GM21825 (cell line): ENCODE data around the gene SERPINA1.

Experiments
- ATAC-seq: cut with Tn5 transposase; IDR thresholded peaks from one replicate; pipeline ENCODE4 v1.9.1; 2021; ENCODE audit warnings: mild to moderate bottlenecking, moderate library complexity; ENCODE audit not compliant: unreplicated experiment

Gene SERPINA1

DNA sequence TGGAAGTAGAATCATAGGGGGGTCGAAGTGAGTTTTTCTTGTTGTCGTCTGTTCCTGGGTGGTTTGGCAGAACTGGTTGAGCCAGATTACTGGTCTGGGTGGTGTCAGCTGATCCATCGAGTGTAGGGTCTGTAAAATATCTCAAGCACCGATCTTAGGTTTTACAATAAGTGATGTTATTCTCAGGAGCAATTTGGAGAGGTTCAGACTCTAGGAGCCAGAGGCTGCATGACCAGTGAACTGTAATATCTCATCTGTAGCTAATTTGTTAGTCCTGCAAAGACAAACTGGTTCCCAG lies 9.7 kb upstream of the SERPINA1 start:
- ATAC-seq: no peak

DNA sequence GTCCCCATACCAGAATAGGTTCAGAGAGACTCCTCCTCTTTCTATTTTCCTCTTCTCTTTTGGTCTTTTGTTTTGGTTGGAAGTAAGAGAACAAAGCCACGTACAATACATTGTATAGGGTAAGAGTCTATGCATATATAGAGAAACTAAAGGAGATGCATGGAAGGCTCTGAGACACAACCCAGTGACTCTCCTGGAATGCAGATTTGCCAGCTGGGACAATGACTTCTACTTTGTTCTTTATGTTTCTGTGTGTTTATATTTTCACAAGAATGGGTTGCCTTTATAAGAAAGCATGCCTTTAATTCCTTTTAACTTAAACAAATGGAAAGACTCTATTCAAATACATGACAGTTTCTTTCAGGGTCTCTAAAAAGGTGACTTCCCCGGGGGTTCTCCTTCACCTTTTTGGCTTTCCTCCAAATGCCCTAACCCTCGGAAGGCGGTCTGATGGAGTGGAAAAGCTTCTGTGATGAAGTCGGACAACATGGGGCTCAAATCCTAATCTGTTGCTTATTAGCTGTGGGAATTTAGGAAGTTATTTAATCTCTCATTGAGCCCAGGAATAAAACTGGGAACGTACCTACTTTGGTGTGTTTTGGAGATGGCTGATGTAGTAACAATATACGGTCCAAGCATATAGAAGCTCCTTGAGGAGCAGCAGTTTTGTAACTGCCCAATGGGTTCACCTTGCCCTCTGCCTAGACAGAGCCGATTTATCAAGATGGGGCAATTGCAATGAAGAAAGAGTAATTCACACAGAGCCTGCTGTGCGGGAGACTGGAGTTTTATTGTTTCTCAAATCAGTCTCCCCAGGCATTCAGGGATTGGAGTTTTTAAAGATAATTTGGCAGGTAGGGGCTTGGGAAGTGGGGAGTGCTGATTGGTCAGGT lies 9.1 kb upstream of the SERPINA1 start:
- ATAC-seq: no peak

DNA sequence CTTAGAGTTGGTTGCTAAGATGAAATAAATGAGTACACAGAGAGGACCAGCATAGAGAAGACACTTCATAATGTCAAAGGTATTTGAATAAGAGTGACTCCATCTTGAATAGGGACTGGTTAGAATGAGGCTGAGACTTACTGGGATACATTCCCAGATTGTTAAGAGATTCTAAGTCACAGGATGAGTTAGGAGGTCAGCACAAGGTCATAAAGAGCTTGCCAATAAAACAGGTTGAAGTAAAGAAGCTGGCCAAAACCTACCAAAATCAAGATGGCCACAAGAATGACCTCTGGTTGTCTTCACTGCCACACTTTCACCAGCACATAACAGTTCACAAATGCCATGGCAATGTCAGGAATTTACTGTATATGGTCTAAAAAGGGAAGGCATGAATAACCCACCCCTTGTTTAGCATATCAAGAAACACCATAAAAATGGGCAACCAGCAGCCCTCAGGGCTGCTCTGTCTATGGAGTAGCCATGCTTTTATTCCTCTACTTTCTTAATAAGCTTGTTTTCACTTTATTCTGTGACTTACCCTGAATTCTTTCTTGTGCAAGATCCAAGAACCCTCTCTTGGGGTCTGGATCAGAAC lies 8.3 kb upstream of the SERPINA1 start:
- ATAC-seq: no peak

DNA sequence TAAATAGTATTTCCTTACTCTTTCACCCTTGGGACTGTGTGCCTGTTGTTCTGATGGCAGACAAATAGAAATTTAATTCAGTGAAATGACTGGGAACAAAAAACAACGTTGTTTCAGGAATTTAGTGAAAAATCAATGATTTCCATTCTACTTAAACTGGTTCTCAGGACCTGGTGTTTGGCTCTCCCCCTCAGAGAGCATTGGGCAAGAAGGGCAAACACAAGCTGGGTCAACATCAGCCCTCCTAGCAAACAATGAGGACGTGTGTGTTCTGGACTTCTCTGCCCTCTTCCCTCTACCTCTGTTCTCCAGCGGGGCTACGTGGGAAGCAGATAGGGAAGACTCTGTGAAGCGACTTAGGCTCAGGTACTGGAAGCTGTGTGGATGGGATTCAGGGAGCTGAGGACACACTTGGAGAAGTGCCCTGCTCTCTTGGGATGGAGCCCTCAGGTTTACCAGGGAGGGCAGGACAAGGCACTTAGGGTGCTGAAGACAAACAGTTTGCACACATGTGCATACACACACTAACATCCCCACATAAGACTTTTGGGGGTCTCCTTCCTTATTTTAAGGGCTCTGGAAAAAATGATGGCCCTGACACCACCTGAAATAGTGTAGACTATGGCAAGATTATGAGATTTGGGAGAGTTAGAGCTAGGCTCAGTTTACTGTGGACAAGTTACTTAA lies 7.6 kb upstream of the SERPINA1 start:
- ATAC-seq: no peak

DNA sequence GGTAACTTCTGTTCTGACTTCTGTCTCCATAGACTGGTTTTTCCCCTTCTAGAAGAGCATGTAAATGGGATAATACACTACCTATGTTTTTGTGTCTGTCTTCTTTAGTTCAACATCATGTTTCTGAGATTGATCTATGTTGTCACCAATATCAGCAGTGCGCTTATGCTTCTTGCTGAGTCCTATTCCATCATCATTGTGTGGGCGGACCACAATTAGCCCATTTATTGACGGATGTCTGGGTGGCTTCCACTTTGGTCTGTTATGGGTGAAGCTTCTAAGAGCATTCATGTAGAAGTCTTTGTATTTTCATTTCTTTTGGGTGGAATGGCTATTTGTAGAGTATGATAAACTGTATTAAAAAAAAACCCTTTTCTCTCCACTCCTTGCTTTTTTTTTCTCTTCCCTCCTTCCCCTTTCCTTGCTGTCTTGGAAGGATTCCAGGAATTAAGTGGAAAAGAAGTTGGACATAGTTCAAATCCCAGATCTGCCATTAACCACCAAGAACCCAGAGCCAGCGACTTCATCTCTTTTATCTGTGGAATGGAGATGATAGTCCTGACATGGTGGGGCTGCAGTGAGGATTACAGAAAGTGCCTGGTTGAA lies 7.0 kb upstream of the SERPINA1 start:
- ATAC-seq: no peak

DNA sequence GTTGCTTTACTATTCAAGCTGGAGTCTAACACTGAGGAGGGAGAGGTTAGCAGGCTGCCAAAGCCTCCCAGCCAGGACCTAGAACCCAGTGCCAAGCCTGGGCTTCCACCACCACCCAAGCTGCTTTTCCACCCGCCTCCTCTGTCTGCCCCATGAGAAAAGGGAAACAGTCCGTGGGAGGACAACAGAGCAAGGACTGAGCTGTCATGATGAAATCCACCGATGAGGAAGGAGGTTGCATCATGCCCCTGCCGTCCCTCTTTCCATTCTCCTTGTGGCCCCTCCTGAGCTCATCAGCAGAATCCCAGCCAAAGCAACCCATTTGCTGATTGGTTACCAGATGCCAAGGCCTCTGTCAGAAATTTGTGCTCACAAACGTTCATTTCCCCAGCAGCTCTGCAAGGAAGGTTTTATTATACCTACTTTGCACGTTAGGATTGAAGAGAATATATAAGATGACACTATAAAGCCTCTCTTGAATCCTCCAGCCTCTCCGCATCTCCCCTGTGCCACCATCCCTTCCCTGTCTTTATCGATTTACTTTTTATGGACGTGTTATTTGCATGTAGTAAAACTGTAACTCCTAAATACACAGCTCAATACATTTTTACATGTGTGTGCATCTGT lies 6.3 kb upstream of the SERPINA1 start:
- ATAC-seq: no peak

DNA sequence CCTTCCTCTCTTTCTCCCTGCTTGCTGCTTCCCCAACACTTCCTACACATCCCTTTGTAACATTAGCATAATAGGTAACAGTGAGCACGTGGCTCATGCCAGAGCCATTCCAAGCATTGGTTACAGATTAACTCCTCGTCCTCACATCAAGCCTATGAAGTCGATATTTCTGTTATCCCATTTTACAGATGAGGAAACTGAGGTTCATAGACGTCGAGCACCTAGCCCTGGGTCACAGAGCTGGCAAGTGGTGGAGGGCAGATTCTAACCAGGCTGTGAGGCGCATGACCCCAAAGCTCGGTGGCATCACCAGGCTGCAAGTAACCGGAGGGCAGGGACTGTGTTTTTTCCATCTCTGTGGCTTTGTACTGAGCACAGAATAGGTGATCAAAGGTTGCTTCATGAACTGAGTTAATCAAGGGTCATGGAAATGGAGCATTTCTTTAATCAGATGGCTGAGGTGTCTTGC lies 5.7 kb upstream of the SERPINA1 start:
- ATAC-seq: no peak

DNA sequence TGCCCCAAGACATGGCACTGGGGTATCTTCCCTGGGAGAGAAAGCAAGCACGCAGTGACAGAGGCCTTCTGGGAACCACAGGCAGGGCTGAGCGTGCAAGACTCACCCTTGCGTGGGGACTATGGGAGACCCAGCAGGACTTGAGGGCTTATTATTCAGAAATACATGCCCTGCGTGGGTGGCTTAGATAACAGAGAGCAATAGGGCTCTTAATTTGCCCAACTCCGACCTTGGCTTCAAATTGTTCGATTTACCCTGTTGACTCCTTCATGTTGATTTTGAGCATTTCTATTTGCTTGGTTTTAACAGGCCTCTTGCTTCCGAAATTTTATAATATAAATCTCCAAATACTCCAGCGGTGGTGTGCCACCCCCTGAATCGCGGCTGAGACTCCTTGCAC lies 5.1 kb upstream of the SERPINA1 start:
- ATAC-seq: no peak

DNA sequence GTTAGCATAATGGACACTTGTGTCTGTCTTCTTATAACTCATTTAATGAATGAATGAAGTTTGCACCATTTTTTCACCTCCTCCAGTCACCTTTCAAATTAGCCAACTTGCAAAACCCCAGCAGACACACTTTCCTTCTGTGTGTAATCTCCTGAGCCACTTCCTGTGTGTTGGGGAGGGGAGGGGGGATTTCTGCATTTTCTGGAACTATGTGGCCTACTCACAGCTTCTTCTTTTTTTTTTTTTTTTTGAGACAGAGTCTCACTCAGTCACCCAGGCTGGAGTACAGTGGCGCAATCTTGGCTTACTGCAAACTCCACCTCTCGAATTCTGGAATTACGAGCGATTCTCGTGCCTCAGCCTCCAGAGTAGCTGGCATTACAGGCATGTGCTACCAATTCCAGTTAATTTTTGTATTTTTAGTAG lies 4.1 kb upstream of the SERPINA1 start:
- ATAC-seq: no peak

DNA sequence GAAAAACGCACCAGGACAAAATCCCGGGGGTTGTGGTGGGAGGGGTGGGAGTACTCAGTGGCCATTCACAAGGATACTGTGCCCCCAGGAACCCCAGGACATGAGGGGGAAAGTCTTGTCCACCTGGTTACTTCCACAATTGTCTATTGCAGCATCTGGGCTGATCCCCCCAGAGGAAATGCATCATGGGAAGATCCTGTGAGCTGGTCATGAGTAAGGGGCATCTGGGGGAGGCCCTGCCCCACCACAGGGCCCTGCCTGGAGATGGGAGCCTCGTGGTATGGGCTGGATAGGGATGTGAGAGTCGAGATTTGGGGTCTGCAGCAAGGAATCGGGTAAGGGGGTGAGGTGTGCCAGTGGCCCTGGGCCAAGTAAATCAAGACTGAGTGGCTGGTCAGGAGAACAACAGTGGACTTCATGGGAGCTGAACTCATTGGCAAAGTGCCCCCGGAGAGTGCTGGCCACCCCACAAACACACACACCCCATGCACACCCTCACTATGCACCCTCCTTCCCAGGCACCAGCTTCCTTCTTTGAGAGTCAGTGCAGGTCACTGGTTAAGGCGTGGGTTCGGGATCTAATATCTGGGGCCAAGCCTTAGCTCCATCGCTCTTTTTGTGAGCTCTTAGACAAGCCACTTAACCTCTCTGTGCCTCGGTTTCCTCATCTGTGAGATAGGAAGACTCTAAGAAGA lies 3.0 kb upstream of the SERPINA1 start:
- no peak for ATAC-seq

DNA sequence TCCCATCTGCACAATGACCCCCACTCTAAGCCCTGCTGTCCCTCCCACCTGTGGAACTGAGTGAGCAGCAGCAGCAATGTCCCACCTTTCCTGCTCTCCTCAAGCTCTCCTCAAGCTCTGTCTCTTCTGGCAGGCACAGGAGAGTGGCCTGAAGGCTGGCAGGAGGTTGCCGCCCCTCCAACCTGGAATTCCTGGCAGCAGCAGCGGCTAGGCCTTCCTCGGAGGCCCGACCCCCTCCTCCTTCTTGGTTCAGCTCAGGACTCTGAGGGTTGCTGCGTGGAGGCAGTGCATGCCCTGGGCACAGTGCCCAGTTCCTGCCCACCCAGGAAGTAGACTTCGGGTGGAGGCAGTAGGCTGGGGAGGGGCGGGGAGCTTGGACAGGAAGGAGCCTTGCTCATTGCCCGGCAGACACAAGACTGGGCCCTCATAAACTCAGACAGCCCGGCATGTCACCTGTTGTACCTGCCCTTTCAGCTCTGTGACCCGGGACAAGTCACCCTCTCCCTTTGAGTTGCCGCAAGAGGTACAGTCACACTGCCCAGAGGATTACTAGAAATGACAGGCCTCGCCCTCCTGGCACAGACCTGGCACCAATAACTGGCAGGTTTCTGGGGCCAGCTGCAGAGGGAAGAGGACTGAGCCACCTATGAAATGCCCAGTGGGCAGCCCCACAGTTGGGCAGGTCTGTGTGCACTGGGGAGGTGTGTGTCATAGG lies 2.1 kb upstream of the SERPINA1 start:
- ATAC-seq: no peak

DNA sequence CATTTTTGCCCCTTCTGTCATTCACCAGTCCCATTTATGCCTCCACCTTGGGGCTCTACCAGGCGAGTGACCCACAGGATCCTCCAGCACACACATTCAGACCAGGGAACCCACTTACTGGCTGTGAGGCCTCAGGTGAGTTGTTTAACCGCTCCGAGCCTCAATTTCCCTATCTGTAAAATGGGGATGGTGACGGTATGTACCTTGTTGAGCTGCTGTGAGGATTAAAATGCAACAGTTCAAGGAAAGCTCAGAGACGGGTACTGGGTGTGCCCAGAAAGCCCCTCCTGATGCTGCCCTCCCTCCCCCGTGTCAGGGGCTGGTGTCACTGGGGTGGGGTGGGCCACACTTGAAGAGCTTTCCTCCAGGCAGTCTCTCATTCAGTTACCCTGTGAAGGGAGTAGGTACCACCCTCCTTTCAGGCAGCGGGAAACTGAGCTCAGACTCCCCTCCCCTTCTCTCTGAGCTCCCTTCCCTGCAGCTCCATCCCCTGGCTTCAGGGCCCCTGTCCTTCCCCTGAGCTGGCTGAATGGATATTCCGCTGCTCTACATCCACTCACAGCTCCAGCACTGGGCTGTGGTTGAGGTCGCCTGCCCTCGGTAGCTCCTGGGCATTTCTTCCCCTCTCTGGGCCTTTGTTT lies 1.4 kb upstream of the SERPINA1 start:
- no peak for ATAC-seq

DNA sequence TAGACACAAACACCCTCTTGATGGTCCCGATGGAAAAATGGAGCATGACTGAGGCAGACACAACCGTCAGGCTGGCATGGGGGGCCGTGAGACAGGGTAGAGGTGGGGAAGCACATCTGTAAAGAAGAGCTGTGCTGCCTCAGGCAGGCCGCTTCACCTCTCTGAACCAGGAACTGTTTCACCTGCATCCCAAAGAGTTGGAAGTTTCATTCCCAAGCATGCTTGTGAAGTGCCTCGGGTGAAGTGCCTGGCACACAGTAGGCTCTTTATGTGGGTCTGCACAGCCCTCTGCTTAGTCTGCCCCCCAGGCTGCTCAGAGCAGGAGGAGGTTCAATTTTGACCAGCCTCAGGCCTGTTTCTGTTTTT lies 685 bp upstream of the SERPINA1 start:
- no peak for ATAC-seq

DNA sequence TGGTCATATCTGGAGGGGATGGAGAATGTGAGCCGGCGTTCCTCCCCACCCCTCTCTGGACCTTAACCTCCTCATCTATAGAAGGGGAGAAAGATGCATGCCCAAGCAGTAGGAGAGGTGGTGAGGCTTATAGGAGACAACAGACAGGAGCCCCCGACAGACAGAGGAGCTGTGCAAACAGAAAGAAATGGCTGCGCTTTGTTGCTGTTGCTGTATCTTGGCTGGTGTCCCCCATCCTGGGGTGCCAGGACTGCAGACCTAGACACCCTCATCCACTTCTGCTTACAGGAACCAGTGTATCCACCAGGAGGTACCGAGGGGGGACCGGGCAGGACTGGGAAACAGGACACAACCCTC lies 397 bp downstream of the SERPINA1 start:
- ATAC-seq: no peak

DNA sequence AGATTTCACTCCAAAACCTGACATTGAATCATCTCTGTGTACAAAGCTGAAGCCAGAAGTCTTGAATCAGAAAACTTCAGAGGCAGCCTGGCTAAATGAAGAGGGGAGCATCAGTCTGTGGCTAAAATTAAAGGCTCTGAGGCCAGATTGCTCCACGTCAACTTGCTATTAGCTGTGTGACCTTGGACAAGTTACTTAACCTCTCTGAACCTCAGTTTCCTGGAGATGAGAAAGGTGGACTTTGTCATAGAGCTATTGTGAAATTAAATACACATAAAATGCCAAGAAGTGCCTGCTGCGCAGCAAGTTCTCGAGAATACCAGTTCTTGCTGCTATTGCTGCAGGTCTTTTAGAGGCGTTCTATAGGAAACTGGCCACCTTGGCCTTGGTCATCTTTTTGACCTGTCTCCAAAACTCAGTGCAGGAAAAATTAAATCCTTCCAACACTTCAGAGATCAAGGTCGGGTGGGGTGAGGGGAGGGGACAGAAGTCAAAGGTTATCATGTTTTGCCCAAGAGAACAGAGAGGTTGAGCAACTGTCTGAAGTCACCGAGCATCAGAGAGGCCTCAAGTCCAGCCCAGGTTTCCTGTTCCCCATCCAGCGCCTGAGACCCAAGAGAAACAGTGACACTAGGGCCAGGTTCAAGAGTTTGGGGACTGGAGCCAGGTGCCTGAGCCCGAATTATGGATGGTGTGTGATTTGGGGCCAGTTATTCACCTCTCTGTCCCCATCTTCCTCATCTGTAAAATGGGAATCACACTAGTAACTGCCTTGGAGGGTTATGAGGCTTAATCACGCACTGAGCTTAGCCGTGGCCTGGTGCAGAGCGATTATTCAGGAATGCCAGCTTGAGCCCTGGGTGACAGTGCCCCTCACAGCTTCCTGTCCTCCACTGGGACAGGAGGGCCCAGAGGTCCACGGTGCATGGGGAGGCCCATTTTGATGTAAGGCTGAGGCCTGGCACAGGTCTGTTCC lies 1.1 kb downstream of the SERPINA1 start:
- no peak for ATAC-seq

DNA sequence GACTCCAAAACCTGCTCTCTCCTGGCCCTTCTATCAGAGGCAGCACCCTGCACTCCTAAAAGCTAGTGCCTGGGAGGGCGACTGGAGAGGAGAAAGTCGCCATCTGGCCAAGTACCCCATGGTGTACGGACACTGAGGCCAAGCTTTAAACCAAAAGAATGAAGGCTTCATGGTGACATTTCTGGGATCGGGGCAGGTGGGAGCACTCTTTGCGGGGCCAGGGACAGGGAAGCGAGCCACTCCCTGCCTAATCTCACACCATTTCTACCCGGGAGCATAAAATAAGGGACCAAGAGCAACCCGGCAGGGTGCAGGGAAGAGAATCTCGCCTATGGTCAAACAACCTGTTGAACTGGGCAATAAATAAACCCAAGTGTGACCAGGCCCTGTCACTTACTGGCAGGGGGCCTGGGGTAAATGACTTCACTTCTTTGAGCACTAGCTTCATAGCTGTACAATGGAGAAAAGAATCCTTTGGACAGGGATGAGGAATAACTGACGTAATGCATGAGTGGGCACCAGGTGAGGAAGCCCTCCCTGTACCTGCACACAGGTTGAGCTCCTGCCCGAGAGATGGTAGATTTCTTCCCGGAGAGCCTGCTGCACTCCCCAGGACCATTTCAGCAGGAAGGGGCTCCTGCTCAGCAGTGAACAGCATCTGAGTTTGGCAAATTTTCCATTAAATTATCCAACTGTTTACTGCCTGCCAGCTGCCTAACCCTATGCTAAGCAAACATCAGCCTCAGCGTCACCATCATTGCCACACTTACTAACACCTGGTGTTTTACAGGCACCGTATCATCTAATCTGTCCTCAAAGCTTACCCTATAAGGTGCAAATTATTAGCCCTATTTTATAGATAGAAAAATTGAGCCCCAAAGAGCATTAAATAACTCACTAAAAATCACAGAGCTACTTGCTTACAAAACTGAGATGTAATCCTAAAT lies 2.0 kb downstream of the SERPINA1 start:
- no peak for ATAC-seq

DNA sequence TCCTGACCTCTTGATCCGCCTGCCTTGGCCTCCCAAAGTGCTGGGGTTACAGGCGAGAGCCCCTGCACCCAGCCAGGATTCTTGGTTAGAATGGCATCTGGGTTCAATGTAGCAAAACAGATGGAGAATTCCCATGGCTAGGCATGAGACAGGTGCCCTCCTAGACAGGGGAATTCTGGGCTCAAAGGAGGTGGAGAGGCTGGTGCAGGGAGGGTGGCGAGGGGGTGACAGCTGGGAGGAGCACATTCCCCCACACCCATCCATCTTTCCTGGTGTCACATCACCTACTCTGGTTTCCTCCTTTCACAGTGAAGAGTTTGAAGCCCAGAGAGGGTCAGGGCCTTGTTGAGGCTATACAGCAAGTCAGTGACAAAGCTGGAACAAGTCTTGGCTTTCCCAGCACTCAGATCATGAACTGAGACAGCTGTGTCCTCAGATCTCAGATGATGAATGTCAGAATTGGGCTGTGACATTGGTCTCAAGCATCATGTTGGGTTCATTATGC lies 2.8 kb downstream of the SERPINA1 start:
- no peak for ATAC-seq
